Measurements from ENCODE around the gene PRRG1.

GRCh38 chrX:37314531-37314930, 34.6 kb upstream of the PRRG1 start:
- no peak for TF ChIP-seq CTCF (IDR thresholded peaks at IDR 0.05; ENCODE audit: insufficient read depth, low read length, poor library complexity, severe bottlenecking)
- TF ChIP-seq EZH2phosphoT487 (conservative IDR thresholded peaks at IDR 0.05; ENCODE audit: low read length), result no peak
